Measurements from ENCODE around the gene RBM11. TPM values are rescaled to one million over a fixed set of nuclear protein-coding genes. Genes with fewer than 3 reads are reported as not detected.
"Not testable (repeated sequence)": the region's sequence is repeated elsewhere in the genome, so short reads cannot be mapped to it uniquely, and the experiment has no call there.

RBM11 gene, protein sequence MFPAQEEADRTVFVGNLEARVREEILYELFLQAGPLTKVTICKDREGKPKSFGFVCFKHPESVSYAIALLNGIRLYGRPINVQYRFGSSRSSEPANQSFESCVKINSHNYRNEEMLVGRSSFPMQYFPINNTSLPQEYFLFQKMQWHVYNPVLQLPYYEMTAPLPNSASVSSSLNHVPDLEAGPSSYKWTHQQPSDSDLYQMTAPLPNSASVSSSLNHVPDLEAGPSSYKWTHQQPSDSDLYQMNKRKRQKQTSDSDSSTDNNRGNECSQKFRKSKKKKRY
- 1 to 10 TPM; 1.8 to 5.7 (median 3.4) TPM for polyA plus RNA-seq (ENCODE audit: low read depth in 6 of 6)

GRCh38 chr21:14215971-14216641 is at the start of gene RBM11:
Gene RBM11 (plus strand): TSS chr21:14216157. CDS start chr21:14216187, 30 bp downstream.
- peak within 1 kb of the TSS in 5 of 6 donors; percentile 47 to 90 (median 82) for H3K27ac Mint-ChIP-seq
- no peaks in the 10 kb centered on the region for H3K36me3 Mint-ChIP-seq
- ATAC-seq (ENCODE audit: low read depth in 2 of 2) (peak; percentile 94), DNase-seq (peak; percentile 78)
- peaks cover 6 to 17% (median 12%) of the 10 kb centered on the region in 3 donors for H3K27me3 Mint-ChIP-seq
- peak within 1 kb of the TSS; percentile 82 to 94 (median 91) for H3K4me3 Mint-ChIP-seq
- H3K9me3 Mint-ChIP-seq: peaks cover 0 to 3% (median 0%) of the 10 kb centered on the region in 7 donors
- H3K4me1 Mint-ChIP-seq: peaks cover 0 to 10% (median 0%) of the 10 kb centered on the region in 3 donors

DNA sequence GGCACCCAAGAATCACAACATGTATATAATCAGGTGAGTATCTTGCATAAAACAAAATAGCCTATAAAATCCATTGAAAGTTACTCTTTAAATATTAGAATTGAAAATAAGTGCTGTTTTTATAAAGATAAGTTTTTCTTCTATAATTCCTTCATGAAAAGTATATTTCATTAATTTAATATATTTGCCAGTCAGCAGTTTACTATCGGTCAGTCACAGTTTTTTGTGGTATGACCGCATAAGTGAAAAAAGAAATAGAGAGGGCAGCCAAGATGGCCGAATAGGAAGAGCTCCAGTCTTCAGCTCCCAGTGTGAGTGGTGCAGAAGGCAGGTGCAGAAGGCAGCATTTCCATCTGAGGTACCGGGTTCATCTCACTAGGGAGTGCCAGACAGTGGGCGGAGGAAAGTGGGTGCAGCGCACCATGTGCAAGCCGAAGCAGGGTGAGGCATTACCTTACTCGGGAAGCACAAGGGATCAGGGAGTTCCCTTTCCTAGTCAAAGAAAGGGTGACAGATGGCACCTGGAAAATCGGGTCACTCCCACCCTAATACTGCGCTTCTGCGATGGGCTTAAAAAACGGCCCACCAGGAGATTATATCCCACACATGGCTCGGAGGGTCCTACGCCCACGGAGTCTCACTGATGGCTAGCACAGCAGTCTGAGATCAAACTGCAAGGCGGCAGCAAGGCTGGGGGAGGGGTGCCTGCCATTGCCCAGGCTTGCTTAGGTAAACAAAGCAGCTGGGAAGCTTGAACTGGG is 49.3 kb upstream of the RBM11 start:
- DNase-seq; H3K4me3 Mint-ChIP-seq; ATAC-seq (ENCODE audit: low read depth in 2 of 2); H3K27ac Mint-ChIP-seq; H3K36me3 Mint-ChIP-seq; H3K27me3 Mint-ChIP-seq; H3K9me3 Mint-ChIP-seq; H3K4me1 Mint-ChIP-seq: not testable (repeated sequence)

DNA sequence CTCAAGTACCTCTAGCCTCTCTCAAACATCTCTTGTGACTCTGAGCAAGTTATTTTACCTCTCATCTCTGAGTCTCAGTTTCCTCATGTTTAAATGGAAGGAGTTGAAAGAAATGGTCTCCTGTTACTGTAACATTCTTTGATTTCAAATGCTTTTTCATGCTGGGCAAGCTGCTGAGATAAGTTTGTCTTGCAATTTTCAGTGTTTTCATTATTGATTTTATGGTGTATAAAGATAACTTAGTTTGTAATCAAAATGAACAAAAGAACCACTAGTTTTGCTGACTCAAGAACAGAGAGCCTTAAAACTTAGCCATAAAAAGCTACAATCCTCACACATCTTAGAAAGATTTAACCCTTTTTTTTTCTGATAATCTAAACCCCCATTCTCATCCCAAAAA is 9.7 kb upstream of the RBM11 start:
- peaks cover 0 to under 1% of the 10 kb centered on the region in 2 donors for H3K36me3 Mint-ChIP-seq
- DNase-seq (no peak), ATAC-seq (ENCODE audit: low read depth in 2 of 2) (no peak)
- H3K4me3 Mint-ChIP-seq: no peak overlapping the region
- peaks cover 0 to 6% (median 5%) of the 10 kb centered on the region in 3 donors for H3K27me3 Mint-ChIP-seq
- H3K4me1 Mint-ChIP-seq: no peaks in the 10 kb centered on the region
- no peak overlapping the region for H3K27ac Mint-ChIP-seq
- H3K9me3 Mint-ChIP-seq: peaks cover 0 to 5% (median under 1%) of the 10 kb centered on the region in 7 donors

DNA sequence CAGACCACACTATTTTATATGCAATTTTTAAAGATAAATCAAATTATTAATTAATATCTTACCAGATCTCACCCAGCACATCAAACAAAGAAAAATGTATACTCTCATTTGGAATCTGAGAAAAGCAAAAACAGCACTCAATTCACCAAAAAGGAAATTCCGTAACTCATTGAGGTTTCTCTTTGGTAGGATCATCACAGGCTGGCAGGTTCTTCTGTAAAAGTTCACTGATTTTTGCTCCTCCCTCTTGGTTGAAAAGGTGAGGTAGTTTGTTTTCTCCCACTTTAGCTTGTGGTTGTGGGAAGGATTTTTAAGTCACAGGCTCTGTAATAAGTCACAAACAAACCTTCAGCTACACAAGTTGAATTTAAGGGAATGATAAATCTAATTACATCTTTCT is 5.2 kb upstream of the RBM11 start, which contains the start of gene LIPI:
Gene LIPI, minus strand, starts transcription at position 218 of the 400 bp plus-strand sequence. Its CDS starts 110 bp downstream, at position 108.
- DNase-seq (no peak), ATAC-seq (ENCODE audit: low read depth in 2 of 2) (no peak)
- H3K4me1 Mint-ChIP-seq: peaks cover 0 to 1% (median 0%) of the 10 kb centered on the region in 3 donors
- no peak within 1 kb of the TSS for H3K27ac Mint-ChIP-seq
- H3K36me3 Mint-ChIP-seq: no peaks in the 10 kb centered on the region
- peaks cover 11 to 17% (median 15%) of the 10 kb centered on the region in 3 donors for H3K27me3 Mint-ChIP-seq
- peak within 1 kb of the TSS in 1 of 8 donors; percentile 36 for H3K4me3 Mint-ChIP-seq
- H3K9me3 Mint-ChIP-seq: no peaks in the 10 kb centered on the region

- DNase-seq: no peak
- H3K9me3 Mint-ChIP-seq: peaks cover 0 to 2% (median 0%) of the 10 kb centered on the region in 7 donors
- H3K27me3 Mint-ChIP-seq: peaks cover 11 to 17% (median 15%) of the 10 kb centered on the region in 3 donors
- H3K4me1 Mint-ChIP-seq: peaks cover 0 to 10% (median 0%) of the 10 kb centered on the region in 3 donors
- H3K36me3 Mint-ChIP-seq: no peaks in the 10 kb centered on the region
- H3K4me3 Mint-ChIP-seq: peak overlapping the region in 1 of 8 donors; percentile 47
- ATAC-seq (ENCODE audit: low read depth in 2 of 2): no peak
- H3K27ac Mint-ChIP-seq: no peak overlapping the region
Observed at GRCh38 chr21:14213164-14213563, 2.8 kb upstream of the RBM11 start.

DNA sequence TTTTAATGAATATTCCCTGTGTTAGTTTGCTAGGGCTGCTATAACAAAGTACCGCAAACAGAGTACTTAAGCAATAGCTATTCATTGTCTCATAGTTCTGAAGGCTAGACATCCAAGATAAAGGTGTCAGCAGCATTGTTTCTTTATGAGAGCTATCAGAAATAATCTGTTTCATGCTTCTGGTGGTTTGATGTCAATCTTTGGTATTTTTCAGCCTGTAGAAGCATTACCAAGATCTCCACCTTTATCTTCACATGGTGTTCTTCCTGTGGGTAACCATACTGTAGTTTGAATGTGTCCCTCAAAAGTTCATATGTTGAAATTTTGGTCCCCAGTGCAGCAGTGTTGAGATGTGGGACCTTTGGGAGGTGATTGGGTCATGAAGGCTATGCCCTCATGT is 7.4 kb downstream of the RBM11 start:
- H3K4me1 Mint-ChIP-seq: no peaks in the 10 kb centered on the region
- H3K27me3 Mint-ChIP-seq: no peaks in the 10 kb centered on the region
- ATAC-seq (ENCODE audit: low read depth in 2 of 2): no peak
- DNase-seq: no peak
- H3K4me3 Mint-ChIP-seq: no peak overlapping the region
- peaks cover 0 to under 1% of the 10 kb centered on the region in 2 donors for H3K36me3 Mint-ChIP-seq
- H3K27ac Mint-ChIP-seq: no peak overlapping the region
- H3K9me3 Mint-ChIP-seq: peaks cover 0 to 4% (median under 1%) of the 10 kb centered on the region in 7 donors

DNA sequence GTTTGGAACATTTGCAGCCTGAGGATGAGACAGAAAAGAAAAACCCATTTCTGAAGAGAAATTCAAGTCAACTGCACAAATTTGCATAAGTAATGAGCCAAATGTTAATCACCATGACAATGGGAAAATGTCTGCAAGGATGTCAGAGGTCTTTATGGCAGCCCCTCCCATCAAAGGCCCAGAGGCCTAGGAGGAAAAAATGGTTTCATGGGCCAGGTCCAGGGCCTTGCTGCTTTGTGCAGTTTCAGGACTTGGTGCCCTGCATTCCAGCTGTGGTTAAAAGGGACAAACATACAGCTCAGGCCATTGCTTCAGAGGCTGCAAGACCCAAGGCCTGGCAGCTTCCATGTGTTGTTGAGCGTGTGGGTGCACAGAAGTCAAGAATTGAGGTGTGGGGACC is 13.4 kb downstream of the RBM11 start:
- peaks cover 0 to 10% of the 10 kb centered on the region in 2 donors for H3K36me3 Mint-ChIP-seq
- ATAC-seq (ENCODE audit: low read depth in 2 of 2): no peak

DNA sequence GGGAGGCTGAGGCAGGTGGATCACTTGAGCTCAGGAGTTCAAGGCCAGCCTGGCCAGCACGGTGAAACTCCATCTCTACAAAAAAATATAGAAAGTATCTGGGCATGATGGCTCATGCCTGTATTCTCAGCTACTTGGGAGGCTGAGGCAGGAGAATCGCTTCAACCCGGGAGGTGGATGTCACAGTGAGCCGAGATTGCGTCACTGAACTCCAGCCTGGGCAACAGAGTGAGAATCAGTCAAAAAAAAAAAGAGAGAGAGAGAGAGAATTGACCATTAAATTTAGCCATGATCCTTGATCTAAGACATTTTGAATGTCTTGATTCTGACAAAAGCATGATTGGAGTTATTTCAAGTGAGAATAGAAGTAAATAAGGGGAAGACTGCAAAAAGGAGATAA is 19.1 kb downstream of the RBM11 start:
- Mint-ChIP-seq H3K4me1 (no peaks in the 10 kb centered on the region), H3K36me3 (no peaks in the 10 kb centered on the region), H3K9me3 (peaks cover 4 to 15% (median 6%) of the 10 kb centered on the region in 7 donors), H3K27me3 (peaks cover 5 to 19% (median 11%) of the 10 kb centered on the region in 3 donors), H3K4me3 (no peak overlapping the region), H3K27ac (no peak overlapping the region)
- DNase-seq (no peak), ATAC-seq (ENCODE audit: low read depth in 2 of 2) (no peak)

More for the DNA sequence above, 13.4 kb downstream of the RBM11 start:
- DNase-seq: no peak
- Mint-ChIP-seq H3K27ac (no peak overlapping the region), H3K9me3 (peaks cover 13 to 33% (median 19%) of the 10 kb centered on the region in 7 donors), H3K4me1 (no peaks in the 10 kb centered on the region), H3K27me3 (peaks cover under 1 to 8% (median 6%) of the 10 kb centered on the region in 3 donors), H3K4me3 (no peak overlapping the region)

- H3K36me3 Mint-ChIP-seq: no peaks in the 10 kb centered on the region
- H3K27ac Mint-ChIP-seq: no peak overlapping the region
- H3K27me3 Mint-ChIP-seq: peaks cover 5 to 19% (median 11%) of the 10 kb centered on the region in 3 donors
- H3K4me3 Mint-ChIP-seq: no peak overlapping the region
- DNase-seq: no peak
- H3K4me1 Mint-ChIP-seq: no peaks in the 10 kb centered on the region
- H3K9me3 Mint-ChIP-seq: peaks cover 0 to 4% (median 0%) of the 10 kb centered on the region in 7 donors
- no peak for ATAC-seq (ENCODE audit: low read depth in 2 of 2)
Observed at GRCh38 chr21:14236180-14236579, 20.2 kb downstream of the RBM11 start.

GRCh38 chr21:14239281-14239680 is 23.3 kb downstream of the RBM11 start:
- ATAC-seq (ENCODE audit: low read depth in 2 of 2): no peak
- Mint-ChIP-seq H3K4me3 (no peak overlapping the region), H3K4me1 (no peaks in the 10 kb centered on the region), H3K9me3 (no peaks in the 10 kb centered on the region), H3K36me3 (no peaks in the 10 kb centered on the region), H3K27ac (no peak overlapping the region), H3K27me3 (peaks cover 5 to 13% (median 7%) of the 10 kb centered on the region in 3 donors)
- DNase-seq: no peak

GRCh38 chr21:14241297-14241696 is 25.3 kb downstream of the RBM11 start:
- H3K9me3 Mint-ChIP-seq: no peaks in the 10 kb centered on the region
- no peak for ATAC-seq (ENCODE audit: low read depth in 2 of 2)
- peak; percentile 9 for DNase-seq
- peak overlapping the region in 1 of 6 donors; percentile 82 for H3K27ac Mint-ChIP-seq
- no peak overlapping the region for H3K4me3 Mint-ChIP-seq
- H3K27me3 Mint-ChIP-seq: peaks cover 0 to 7% (median 6%) of the 10 kb centered on the region in 3 donors
- no peaks in the 10 kb centered on the region for H3K36me3 Mint-ChIP-seq
- no peaks in the 10 kb centered on the region for H3K4me1 Mint-ChIP-seq

DNA sequence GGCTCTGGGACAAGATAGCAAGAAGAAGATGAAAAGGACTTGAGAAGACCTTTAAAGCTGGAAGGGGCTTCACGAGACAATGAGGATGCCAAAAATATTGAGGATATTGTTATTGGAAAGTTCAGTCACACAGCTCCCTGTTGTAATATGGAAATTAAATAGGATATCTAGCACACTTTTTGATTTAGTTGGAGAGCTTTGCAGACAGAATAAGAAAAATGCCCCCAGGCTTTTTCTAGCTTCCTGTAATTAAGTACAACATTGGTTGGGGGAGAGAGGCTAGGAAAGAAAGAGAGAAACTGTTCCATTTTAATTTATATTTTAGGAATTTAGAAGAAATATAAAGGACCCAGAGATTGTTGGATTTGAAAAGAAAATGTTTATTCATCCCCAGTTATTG is 27.5 kb downstream of the RBM11 start:
- H3K4me1 Mint-ChIP-seq: no peaks in the 10 kb centered on the region
- no peaks in the 10 kb centered on the region for H3K9me3 Mint-ChIP-seq
- no peak overlapping the region for H3K27ac Mint-ChIP-seq
- no peak overlapping the region for H3K4me3 Mint-ChIP-seq
- no peaks in the 10 kb centered on the region for H3K36me3 Mint-ChIP-seq
- ATAC-seq (ENCODE audit: low read depth in 2 of 2): no peak
- no peak for DNase-seq
- peaks cover 0 to 12% (median 10%) of the 10 kb centered on the region in 3 donors for H3K27me3 Mint-ChIP-seq

- H3K9me3 Mint-ChIP-seq: peaks cover 0 to 2% (median 0%) of the 10 kb centered on the region in 7 donors
- no peak overlapping the region for H3K4me3 Mint-ChIP-seq
- ATAC-seq (ENCODE audit: low read depth in 2 of 2): no peak
- DNase-seq: no peak
- H3K36me3 Mint-ChIP-seq: no peaks in the 10 kb centered on the region
- H3K27ac Mint-ChIP-seq: no peak overlapping the region
- no peaks in the 10 kb centered on the region for H3K4me1 Mint-ChIP-seq
- H3K27me3 Mint-ChIP-seq: peaks cover 0 to 12% (median 10%) of the 10 kb centered on the region in 3 donors
Observed at GRCh38 chr21:14243874-14244273, 27.9 kb downstream of the RBM11 start.
